HEK293 (cell line): ENCODE measurements around the gene ANKRD49.
"Not testable (repeated sequence)": the region's sequence is repeated elsewhere in the genome, so short reads cannot be mapped to it uniquely, and the experiment has no call there.

ENCODE experiments used
- CTCF ChIA-PET: fragments of 350-600 bp; formaldehyde crosslinking; extraction: SDS; loops from one replicate; lab custom pipeline; 2021; ENCODE audit warnings: antibody characterized with exemption; lab: Yijun Ruan, JAX
- POLR2A ChIA-PET: fragments of 300-600 bp; formaldehyde crosslinking; extraction: SDS; loops from one replicate; lab custom pipeline; 2020; ENCODE audit warnings: antibody characterized with exemption, inconsistent platforms; lab: Yijun Ruan, JAX
- H3K27ac ChIP-seq: fragments of 200-500 bp; sonication (Bioruptor generic); 2 replicates; pipeline ENCODE4 v1.5.1; 2014; ENCODE audit warnings: low read depth, low read length, control low read depth, inconsistent platforms; ENCODE audit errors: extremely low read depth
- H3K36me3 ChIP-seq, 2 experiments: fragments of 200-500 bp in 1 of 2; sonication (Bioruptor generic) in 1 of 2; 1 replicate in 1 of 2; 2 replicates in 1 of 2; pipeline ENCODE4 v1.5.1; 2014 to 2017; ENCODE audit warnings: inconsistent platforms in 2 of 2, low read length in 2 of 2; ENCODE audit not compliant: control insufficient read depth in 2 of 2, insufficient read depth in 1 of 2
- H3K4me1 ChIP-seq: fragments of 200-500 bp; sonication (Bioruptor generic); 2 replicates; pipeline ENCODE4 v1.5.1; 2014; ENCODE audit warnings: mild to moderate bottlenecking, low read length, inconsistent platforms; ENCODE audit not compliant: control insufficient read depth, insufficient read depth
- H3K4me3 ChIP-seq: 2 replicates; pipeline ENCODE4 v1.5.1; 2011; ENCODE audit warnings: low read depth, mild to moderate bottlenecking, control low read depth, low read length, moderate library complexity
- H3K9me3 ChIP-seq: fragments of 200-500 bp; sonication (Bioruptor generic); 2 replicates; pipeline ENCODE4 v1.5.1; 2014; ENCODE audit warnings: low read depth, low read length, inconsistent platforms; ENCODE audit not compliant: control insufficient read depth, insufficient read depth
- REST ChIP-seq: fragments of 450-650 bp; formaldehyde crosslinking; IDR thresholded peaks from 2 replicates; pipeline ENCODE4 v1.5.1; 2016; ENCODE audit warnings: missing biosample characterization, missing genetic modification characterization
- ZBTB11 ChIP-seq: fragments of 450-650 bp; formaldehyde crosslinking; conservative IDR thresholded peaks from 2 replicates; pipeline ENCODE4 v1.5.1; 2016; ENCODE audit warnings: low read depth, missing biosample characterization, missing genetic modification characterization
- ZNF391 ChIP-seq: fragments of 450-650 bp; formaldehyde crosslinking; IDR thresholded peaks from 2 replicates; pipeline ENCODE4 v1.5.1; 2016; ENCODE audit warnings: low read depth, missing biosample characterization, missing genetic modification characterization, borderline replicate concordance
- ZNF423 ChIP-seq: fragments of 450-650 bp; formaldehyde crosslinking; IDR thresholded peaks from 2 replicates; pipeline ENCODE4 v1.5.1; 2016; ENCODE audit warnings: missing biosample characterization, missing genetic modification characterization
- ZNF514 ChIP-seq: fragments of 450-650 bp; formaldehyde crosslinking; IDR thresholded peaks from 2 replicates; pipeline ENCODE4 v1.5.1; 2016; ENCODE audit warnings: missing biosample characterization, missing genetic modification characterization
- ZNF549 ChIP-seq: fragments of 450-650 bp; IDR thresholded peaks from 2 replicates; pipeline ENCODE4 v1.5.1; 2018; ENCODE audit warnings: missing biosample characterization, missing genetic modification characterization, mild to moderate bottlenecking, inconsistent platforms, moderate library complexity
- ZNF555 ChIP-seq: fragments of 450-650 bp; formaldehyde crosslinking; conservative IDR thresholded peaks from 2 replicates; pipeline ENCODE4 v1.5.1; 2017; ENCODE audit warnings: missing biosample characterization, mild to moderate bottlenecking, missing genetic modification characterization, inconsistent platforms
- ZNF660 ChIP-seq: fragments of 450-650 bp; IDR thresholded peaks from 2 replicates; pipeline ENCODE4 v1.5.1; 2018; ENCODE audit warnings: missing biosample characterization, mild to moderate bottlenecking, missing genetic modification characterization
- ZNF664 ChIP-seq: fragments of 450-650 bp; formaldehyde crosslinking; IDR thresholded peaks from 2 replicates; pipeline ENCODE4 v1.5.1; 2016; ENCODE audit warnings: missing biosample characterization, missing genetic modification characterization
- TF ChIP-seq, protein P1 (sequence below): fragments of 450-650 bp; formaldehyde crosslinking; IDR thresholded peaks from 2 replicates; pipeline ENCODE4 v1.5.1; 2016; ENCODE audit warnings: missing biosample characterization, missing genetic modification characterization

Gene ANKRD49

GRCh38 chr11:94504689-94505293, 11.0 kb downstream of the ANKRD49 start (continued):
- TF ChIP-seq ZNF555 (tag by site-specific recombination) (no peak), REST (tag by site-specific recombination) (no peak)

GRCh38 chr11:94506513-94506912, 12.7 kb downstream of the ANKRD49 start:
- H3K27ac ChIP-seq, H3K4me1 ChIP-seq, H3K4me3 ChIP-seq, H3K9me3 ChIP-seq, H3K36me3 ChIP-seq, POLR2A ChIA-PET: not testable (repeated sequence)
- CTCF ChIA-PET = interaction anchor here (1.2 to 3.2 kb wide), 2 partner anchors 16 to 611 kb away, joined by 5 to 18 read pairs; no protein-coding TSS in a partner anchor

DNA sequence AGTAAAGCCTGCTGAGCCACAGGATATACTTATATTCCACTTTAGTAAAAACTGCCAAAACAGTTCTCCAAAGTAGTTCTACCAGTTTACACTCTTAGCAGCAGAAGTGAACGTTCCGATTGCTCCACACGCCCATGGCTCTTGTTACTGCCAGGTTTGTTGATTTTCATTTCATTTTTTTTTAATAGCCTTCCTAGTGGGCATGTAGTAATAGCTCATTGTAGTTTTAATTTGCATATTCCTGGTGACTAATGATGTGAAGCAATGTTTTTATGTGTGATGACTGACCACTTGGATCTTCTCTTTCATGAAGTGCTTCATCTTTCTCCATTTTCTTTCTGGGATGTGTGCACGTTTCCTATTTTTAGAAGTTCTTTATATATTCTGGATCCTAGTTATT, 13.7 kb downstream of the ANKRD49 start:
- TF ChIP-seq, protein P1, sequence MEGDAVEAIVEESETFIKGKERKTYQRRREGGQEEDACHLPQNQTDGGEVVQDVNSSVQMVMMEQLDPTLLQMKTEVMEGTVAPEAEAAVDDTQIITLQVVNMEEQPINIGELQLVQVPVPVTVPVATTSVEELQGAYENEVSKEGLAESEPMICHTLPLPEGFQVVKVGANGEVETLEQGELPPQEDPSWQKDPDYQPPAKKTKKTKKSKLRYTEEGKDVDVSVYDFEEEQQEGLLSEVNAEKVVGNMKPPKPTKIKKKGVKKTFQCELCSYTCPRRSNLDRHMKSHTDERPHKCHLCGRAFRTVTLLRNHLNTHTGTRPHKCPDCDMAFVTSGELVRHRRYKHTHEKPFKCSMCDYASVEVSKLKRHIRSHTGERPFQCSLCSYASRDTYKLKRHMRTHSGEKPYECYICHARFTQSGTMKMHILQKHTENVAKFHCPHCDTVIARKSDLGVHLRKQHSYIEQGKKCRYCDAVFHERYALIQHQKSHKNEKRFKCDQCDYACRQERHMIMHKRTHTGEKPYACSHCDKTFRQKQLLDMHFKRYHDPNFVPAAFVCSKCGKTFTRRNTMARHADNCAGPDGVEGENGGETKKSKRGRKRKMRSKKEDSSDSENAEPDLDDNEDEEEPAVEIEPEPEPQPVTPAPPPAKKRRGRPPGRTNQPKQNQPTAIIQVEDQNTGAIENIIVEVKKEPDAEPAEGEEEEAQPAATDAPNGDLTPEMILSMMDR (tag by site-specific recombination) = no peak
- no peak for TF ChIP-seq ZNF549 (tag by site-specific recombination)
- no peak for TF ChIP-seq ZBTB11 (tag by site-specific recombination)
- no peak for TF ChIP-seq ZNF514 (tag by site-specific recombination)
- TF ChIP-seq ZNF664 (tag by site-specific recombination) = peak; percentile 18; the same call in 1 of the 2 replicates
- TF ChIP-seq ZNF391 (tag by site-specific recombination) = no peak
- no peak for TF ChIP-seq ZNF423
- no peak for TF ChIP-seq ZNF660 (tag by site-specific recombination)

More for the DNA sequence above, 13.7 kb downstream of the ANKRD49 start:
- no peaks in the 10 kb centered on the region for H3K4me1 ChIP-seq
- no peaks in the 10 kb centered on the region for H3K9me3 ChIP-seq
- H3K4me3 ChIP-seq = no peak overlapping the region
- H3K27ac ChIP-seq = no peak overlapping the region
- H3K36me3 ChIP-seq = no peaks in the 10 kb centered on the region
- CTCF ChIA-PET = interaction anchor here (1.0 to 3.2 kb wide), 4 partner anchors 9 to 612 kb away, joined by 3 to 18 read pairs (median 5); no protein-coding TSS in a partner anchor
- POLR2A ChIA-PET = no interaction called here
